ENCODE results near the gene ANKRD6. TPM values are rescaled to one million over a fixed set of nuclear protein-coding genes. Genes with fewer than 3 reads are reported as not detected.

The ANKRD6 gene
- total RNA-seq, 1 experiment from 2014 or later, result 5.6 TPM

GRCh38 chr6:89416796-89417195 is 16.2 kb upstream of the ANKRD6 start:
- Histone ChIP-seq H3K27me3 (ENCODE audit: low read length) (peaks cover 24% of the 10 kb centered on the region), H3K27ac (ENCODE audit: low read length) (no peak overlapping the region), H4K20me1 (ENCODE audit: low read length) (no peaks in the 10 kb centered on the region), H3K9me2 (replicated peaks; ENCODE audit: low read length) (no peaks in the 10 kb centered on the region), H3K4me1 (ENCODE audit: insufficient read depth, low read length) (peaks cover 7% of the 10 kb centered on the region; the same call in 1 of the 2 replicates), H3K36me3 (ENCODE audit: low read depth, low read length) (no peaks in the 10 kb centered on the region), H3F3A (ENCODE audit: low read length, unreplicated experiment) (no peaks in the 10 kb centered on the region), H2AFZ (ENCODE audit: low read length) (no peak overlapping the region), H3K9me3 (ENCODE audit: low read length) (no peaks in the 10 kb centered on the region), H3K4me3 (ENCODE audit: low read length) (no peak overlapping the region), H3K79me2 (ENCODE audit: low read length) (no peaks in the 10 kb centered on the region), H3K9ac (ENCODE audit: low read length) (no peak overlapping the region), H3K4me2 (ENCODE audit: low read length) (no peak overlapping the region)
- no TSS peak for BruUV-seq (replicated peaks)
- DNase-seq (no peak), ATAC-seq (no peak)
- CTCF ChIA-PET, result no interaction called here
- POLR2A ChIA-PET (ENCODE audit: unreplicated experiment), result no interaction called here
- intact Hi-C loops (cut with micrococcal nuclease), result no loop called here
- TF ChIP-seq EZH2phosphoT487 (IDR thresholded peaks at IDR 0.05; ENCODE audit: borderline replicate concordance, low read length) (no peak), CTCF (conservative IDR thresholded peaks at IDR 0.05; ENCODE audit: low read depth, low read length) (no peak), EZH2 (IDR thresholded peaks at IDR 0.05; ENCODE audit: low read length, unreplicated experiment) (no peak)

- intact Hi-C loops (cut with micrococcal nuclease), result loop anchor here (5.0 kb wide), 1 partner anchor 167 kb away; no protein-coding TSS in a partner anchor
- no peak for TF ChIP-seq EZH2 (IDR thresholded peaks at IDR 0.05; ENCODE audit: low read length, unreplicated experiment)
- no peak for TF ChIP-seq EZH2phosphoT487 (IDR thresholded peaks at IDR 0.05; ENCODE audit: borderline replicate concordance, low read length)
- no peak for TF ChIP-seq CTCF (conservative IDR thresholded peaks at IDR 0.05; ENCODE audit: low read depth, low read length)
Observed at GRCh38 chr6:89430201-89430962, 2.6 kb upstream of the ANKRD6 start.

More at GRCh38 chr6:89430201-89430962, 2.6 kb upstream of the ANKRD6 start:
- H4K20me1 ChIP-seq (ENCODE audit: low read length), result no peaks in the 10 kb centered on the region
- H3K9ac ChIP-seq (ENCODE audit: low read length), result no peak overlapping the region
- H3K9me2 ChIP-seq (replicated peaks; ENCODE audit: low read length), result no peaks in the 10 kb centered on the region
- DNase-seq, result no peak
- ChIA-PET POLR2A (ENCODE audit: unreplicated experiment) (no interaction called here), CTCF (no interaction called here)
- no peak overlapping the region for H3K4me2 ChIP-seq (ENCODE audit: low read length)
- no peak overlapping the region for H2AFZ ChIP-seq (ENCODE audit: low read length)
- H3K27me3 ChIP-seq (ENCODE audit: low read length), result no peaks in the 10 kb centered on the region
- no peaks in the 10 kb centered on the region for H3F3A ChIP-seq (ENCODE audit: low read length, unreplicated experiment)
- no peaks in the 10 kb centered on the region for H3K79me2 ChIP-seq (ENCODE audit: low read length)
- ATAC-seq, result no peak
- no peaks in the 10 kb centered on the region for H3K4me1 ChIP-seq (ENCODE audit: insufficient read depth, low read length)
- BruUV-seq (replicated peaks), result no TSS peak
- no peak overlapping the region for H3K27ac ChIP-seq (ENCODE audit: low read length)
- no peaks in the 10 kb centered on the region for H3K9me3 ChIP-seq (ENCODE audit: low read length)
- H3K4me3 ChIP-seq (ENCODE audit: low read length), result no peak overlapping the region
- H3K36me3 ChIP-seq (ENCODE audit: low read depth, low read length), result no peaks in the 10 kb centered on the region

Data from PC-3 (cell line).